HG03571 (cell line): Measurements from ENCODE around the gene MRTFA.

Source experiments
- ATAC-seq: cut with Tn5 transposase; IDR thresholded peaks from one replicate; pipeline ENCODE4 v1.9.1; 2021; ENCODE audit not compliant: unreplicated experiment

Gene MRTFA

GRCh38 chr22:40433416-40434090 is 203.0 kb downstream of the MRTFA start:
- ATAC-seq, result no peak

GRCh38 chr22:40432625-40433024 is 203.9 kb downstream of the MRTFA start:
- no peak for ATAC-seq

DNA sequence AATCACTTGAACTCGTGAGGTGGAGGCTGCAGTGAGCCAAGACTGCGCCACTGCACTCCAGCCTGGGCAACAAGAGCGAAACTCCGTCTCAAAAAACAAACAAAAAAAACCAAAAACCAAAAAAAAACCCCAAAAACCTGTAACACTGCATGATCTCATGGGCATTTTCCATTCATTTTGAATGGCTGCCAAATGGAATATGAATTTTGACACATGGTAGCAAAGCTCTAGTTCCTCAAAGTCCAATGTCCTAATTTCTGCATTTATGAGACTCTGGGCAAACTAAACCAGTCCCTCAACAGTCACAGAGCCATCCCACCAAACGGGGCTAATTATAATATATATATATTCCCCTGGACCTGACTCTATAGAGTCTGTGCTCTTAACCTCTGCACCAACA is 204.4 kb downstream of the MRTFA start:
- no peak for ATAC-seq

- ATAC-seq, result no peak
Measured at GRCh38 chr22:40430991-40431390, 205.5 kb downstream of the MRTFA start.

- ATAC-seq, result no peak
Measured at GRCh38 chr22:40429481-40429880, 207.0 kb downstream of the MRTFA start.

GRCh38 chr22:40428796-40429195 is 207.7 kb downstream of the MRTFA start:
- ATAC-seq, result no peak

- no peak for ATAC-seq
Measured at GRCh38 chr22:40426594-40427333, 209.8 kb downstream of the MRTFA start.

DNA sequence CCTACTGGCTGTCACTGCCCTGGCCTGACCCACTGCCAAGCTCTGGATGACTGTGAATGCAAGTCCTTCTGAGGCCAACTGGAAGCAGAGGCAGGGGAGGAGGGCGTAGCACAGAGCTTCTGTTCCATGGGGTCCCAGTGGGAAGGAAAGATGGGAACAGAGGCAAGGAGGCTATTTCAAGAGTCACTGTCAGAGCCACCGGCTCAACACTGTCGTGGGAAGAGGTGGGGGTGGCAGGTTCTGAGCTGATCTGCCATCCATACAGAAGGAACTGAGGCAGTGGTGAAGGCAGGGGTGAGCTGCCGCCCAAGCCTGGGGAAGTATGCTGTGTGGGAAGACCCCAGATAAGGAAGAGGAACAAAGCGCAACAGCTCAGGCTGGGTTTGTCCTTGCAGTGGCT is 211.4 kb downstream of the MRTFA start:
- no peak for ATAC-seq

GRCh38 chr22:40423882-40424640 is 212.5 kb downstream of the MRTFA start:
- no peak for ATAC-seq

GRCh38 chr22:40423310-40423688 is 213.2 kb downstream of the MRTFA start:
- no peak for ATAC-seq

GRCh38 chr22:40422558-40423309 is 213.8 kb downstream of the MRTFA start:
- no peak for ATAC-seq

DNA sequence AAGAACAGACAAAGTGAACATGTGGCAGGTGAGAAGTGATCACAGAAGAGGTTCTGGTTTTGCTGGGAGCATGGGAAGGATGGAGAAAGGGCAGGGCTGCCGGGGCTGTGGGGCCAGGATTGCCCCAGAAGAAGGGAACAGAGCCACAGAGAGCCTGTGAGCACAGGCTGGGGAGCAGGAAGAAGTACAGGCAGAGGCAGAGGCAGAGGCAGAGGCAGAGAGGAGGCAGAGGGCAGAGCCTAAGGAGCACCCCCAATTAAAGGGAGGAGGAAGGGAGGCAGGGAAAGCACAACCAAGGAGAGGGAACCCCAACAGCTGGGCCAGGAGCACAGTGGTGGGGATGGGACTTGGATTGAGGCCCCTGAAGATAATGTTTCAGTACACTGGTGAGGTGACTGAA is 214.6 kb downstream of the MRTFA start:
- no peak for ATAC-seq

- no peak for ATAC-seq
Measured at GRCh38 chr22:40421082-40421350, 215.5 kb downstream of the MRTFA start.

DNA sequence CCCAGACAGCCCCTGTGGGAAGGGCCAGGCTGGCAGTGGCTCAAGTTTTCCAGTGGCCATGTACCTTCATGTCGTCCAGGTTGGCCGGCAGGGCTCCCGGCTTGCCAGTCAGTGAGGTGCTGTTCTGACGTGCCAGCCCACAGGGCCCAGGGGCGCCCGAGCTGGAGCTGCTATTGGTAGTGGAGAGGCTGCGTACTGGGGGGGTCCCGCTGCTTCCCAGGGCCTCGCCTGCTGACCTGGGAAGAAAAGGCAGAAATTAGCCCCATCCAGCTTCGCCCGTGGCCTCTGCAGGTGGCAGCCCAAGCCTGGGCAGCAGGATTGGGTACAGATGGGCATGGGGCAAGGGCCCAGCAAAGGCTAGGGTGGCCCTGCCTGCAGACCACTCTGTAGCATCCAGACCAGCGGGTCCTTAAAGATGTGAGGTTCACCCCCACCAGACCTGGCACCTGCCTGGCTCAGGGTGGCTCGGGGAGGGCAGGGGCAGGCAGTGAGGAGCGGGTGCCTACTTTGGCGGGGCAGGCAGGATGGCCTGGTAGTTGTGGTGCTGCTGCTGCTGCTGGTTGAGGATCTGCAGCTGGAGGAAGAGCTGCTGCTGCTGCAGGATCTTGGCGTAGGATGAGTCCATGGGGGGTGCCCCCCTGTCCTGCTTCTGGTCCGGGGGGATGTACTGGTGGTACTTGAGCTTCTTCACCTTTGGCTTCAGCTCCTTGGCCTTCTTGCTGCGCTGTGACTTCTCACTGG is 216.0 kb downstream of the MRTFA start:
- ATAC-seq, result no peak

DNA sequence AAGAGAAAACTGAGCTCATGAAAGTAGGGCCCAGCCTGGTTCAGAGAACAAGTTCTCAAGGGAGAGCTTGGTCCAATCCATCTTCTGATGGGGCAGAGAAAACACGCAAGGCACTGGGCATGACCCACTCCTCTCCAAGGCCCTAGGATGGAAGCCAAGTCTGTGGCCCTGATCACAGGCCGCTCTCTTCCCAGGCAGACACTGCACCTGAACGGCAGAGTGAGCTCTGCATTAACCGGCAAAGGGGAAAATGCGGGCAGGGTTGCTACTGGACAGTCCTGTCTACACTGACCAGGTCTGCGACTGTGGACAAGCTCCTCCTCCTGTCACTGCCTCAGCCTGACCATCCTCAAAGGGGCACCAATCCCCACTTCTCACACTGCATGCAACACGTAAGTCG is 216.8 kb downstream of the MRTFA start:
- ATAC-seq, result no peak

DNA sequence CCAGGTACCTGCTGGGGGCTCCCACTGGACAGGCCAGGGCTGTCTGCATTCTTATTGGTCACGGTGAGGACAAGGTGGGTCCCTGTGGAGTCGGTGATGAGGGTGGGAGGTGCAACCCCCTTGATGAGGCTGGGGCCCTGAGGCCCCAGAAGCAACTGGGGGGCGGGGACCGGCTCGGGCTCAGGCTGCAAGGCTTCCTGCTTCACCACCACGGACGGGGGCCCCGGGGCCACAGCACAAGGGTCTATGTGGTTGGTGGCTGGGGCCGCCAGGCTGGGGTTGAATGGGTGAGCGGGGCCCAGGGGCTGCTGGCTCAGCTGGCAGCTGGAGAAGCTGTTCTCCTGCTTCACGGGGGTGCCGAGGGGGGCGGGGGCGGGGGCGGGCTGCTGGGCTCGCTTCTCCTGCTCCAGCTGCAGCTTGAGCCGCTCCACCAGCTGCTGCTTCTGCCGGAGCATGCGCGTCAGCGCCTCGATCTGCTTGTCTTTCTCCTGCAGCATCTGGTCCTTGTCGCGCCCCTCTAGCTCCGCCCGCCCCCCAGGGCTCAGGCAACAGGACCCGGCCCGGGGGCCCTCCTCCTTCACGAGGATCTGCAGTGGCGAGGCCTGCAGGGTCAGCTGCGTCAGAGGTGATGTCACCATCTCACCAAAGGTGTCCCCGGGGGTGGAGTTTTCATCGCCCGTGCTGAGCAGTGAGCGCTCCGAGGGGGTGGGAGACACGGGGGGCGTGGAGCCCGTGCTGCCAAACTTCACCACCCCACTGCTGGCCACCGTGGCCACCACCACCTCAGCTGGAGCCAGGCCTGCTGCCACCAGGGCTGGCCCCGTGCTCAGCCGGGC is 217.9 kb downstream of the MRTFA start:
- ATAC-seq, result no peak

GRCh38 chr22:40417881-40418280 is 218.6 kb downstream of the MRTFA start:
- ATAC-seq, result no peak

- no peak for ATAC-seq
Measured at GRCh38 chr22:40417041-40417440, 219.5 kb downstream of the MRTFA start.

- ATAC-seq, result no peak
Measured at GRCh38 chr22:40416636-40417035, 219.9 kb downstream of the MRTFA start.

DNA sequence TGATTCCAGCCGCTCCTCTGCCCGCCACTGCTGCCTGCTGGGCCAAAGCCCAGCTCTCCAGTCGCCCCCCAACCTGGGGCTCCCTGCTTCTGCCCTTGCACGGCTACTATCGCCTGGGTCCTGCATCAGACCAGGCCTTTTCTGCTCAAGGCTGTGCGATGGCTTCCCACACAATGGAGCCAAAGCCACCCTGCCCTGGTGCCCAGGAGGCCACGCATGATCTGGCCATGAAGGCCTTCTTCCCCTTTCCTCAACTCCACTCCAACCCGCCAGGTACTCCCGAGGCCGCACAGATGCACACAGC is 220.3 kb downstream of the MRTFA start:
- ATAC-seq, result no peak
